WERI-Rb-1 (cell line): ENCODE measurements around the gene RIPPLY3.

ENCODE experiments used
- DNase-seq: peaks from one replicate; pipeline ENCODE4 v3.0.0-alpha.2; 2020
- H3K27ac ChIP-seq: fragments of 250-450 bp; sonication (Bioruptor Pico); 2 replicates; pipeline ENCODE4 v1.5.1; 2020; ENCODE audit warnings: mild to moderate bottlenecking, moderate library complexity
- H3K27me3 ChIP-seq: fragments of 250-450 bp; sonication (Bioruptor Pico); 2 replicates; pipeline ENCODE4 v1.5.1; 2021; ENCODE audit warnings: mild to moderate bottlenecking, low read depth, moderate library complexity; ENCODE audit not compliant: insufficient read depth, severe bottlenecking
- H3K36me3 ChIP-seq: fragments of 250-450 bp; sonication (Bioruptor Pico); 2 replicates; pipeline ENCODE4 v1.5.1; 2020; ENCODE audit warnings: mild to moderate bottlenecking, moderate library complexity
- H3K4me3 ChIP-seq: 2 replicates; pipeline ENCODE4 v1.5.1; 2011; ENCODE audit warnings: low read depth, mild to moderate bottlenecking, control low read depth, low read length
- H3K9me3 ChIP-seq: fragments of 250-450 bp; sonication (Bioruptor Pico); 2 replicates; pipeline ENCODE4 v1.5.1; 2021; ENCODE audit warnings: mild to moderate bottlenecking, moderate library complexity; ENCODE audit not compliant: severe bottlenecking
- CTCF ChIP-seq: IDR thresholded peaks from 2 replicates; pipeline ENCODE4 v1.5.1; 2011; ENCODE audit warnings: low read depth, mild to moderate bottlenecking, control low read depth, inconsistent platforms, low read length

The RIPPLY3 gene

GRCh38 chr21:37008724-37009123 lies 2.2 kb downstream of the RIPPLY3 start:
- DNase-seq: no peak
- TF ChIP-seq CTCF: no peak
- H3K4me3 ChIP-seq: no peak overlapping the region

GRCh38 chr21:37009740-37010341 lies 3.3 kb downstream of the RIPPLY3 start:
- peaks cover 13% of the 10 kb centered on the region for H3K9me3 ChIP-seq
- H3K27ac ChIP-seq: peak overlapping the region; percentile 45
- TF ChIP-seq CTCF: peak; percentile 98
- H3K36me3 ChIP-seq: no peaks in the 10 kb centered on the region
- no peaks in the 10 kb centered on the region for H3K27me3 ChIP-seq
- DNase-seq: peak; percentile 94
- peak overlapping the region; percentile 35 for H3K4me3 ChIP-seq

More at GRCh38 chr21:37008724-37009123, 2.2 kb downstream of the RIPPLY3 start:
- peaks cover 13% of the 10 kb centered on the region for H3K9me3 ChIP-seq
- H3K27me3 ChIP-seq: no peaks in the 10 kb centered on the region
- H3K27ac ChIP-seq: no peak overlapping the region
- no peaks in the 10 kb centered on the region for H3K36me3 ChIP-seq

- no peak for TF ChIP-seq CTCF
- DNase-seq: no peak
- no peak overlapping the region for H3K4me3 ChIP-seq
- H3K9me3 ChIP-seq: no peaks in the 10 kb centered on the region
- no peak overlapping the region for H3K27ac ChIP-seq
- no peaks in the 10 kb centered on the region for H3K27me3 ChIP-seq
- H3K36me3 ChIP-seq: no peaks in the 10 kb centered on the region
Measured at GRCh38 chr21:37017951-37018679, 11.6 kb downstream of the RIPPLY3 start.

GRCh38 chr21:37026499-37026898 lies 20.0 kb downstream of the RIPPLY3 start:
- no peaks in the 10 kb centered on the region for H3K27me3 ChIP-seq
- TF ChIP-seq CTCF: no peak
- H3K4me3 ChIP-seq: no peak overlapping the region
- no peak overlapping the region for H3K27ac ChIP-seq
- no peaks in the 10 kb centered on the region for H3K36me3 ChIP-seq
- H3K9me3 ChIP-seq: no peaks in the 10 kb centered on the region
- no peak for DNase-seq

GRCh38 chr21:37028570-37028969 lies 22.1 kb downstream of the RIPPLY3 start:
- Histone ChIP-seq H3K9me3 (no peaks in the 10 kb centered on the region), H3K27me3 (no peaks in the 10 kb centered on the region), H3K27ac (no peak overlapping the region), H3K4me3 (no peak overlapping the region), H3K36me3 (no peaks in the 10 kb centered on the region)
- TF ChIP-seq CTCF: no peak
- DNase-seq: no peak

- no peaks in the 10 kb centered on the region for H3K27me3 ChIP-seq
- H3K27ac ChIP-seq: no peak overlapping the region
- TF ChIP-seq CTCF: no peak
- no peaks in the 10 kb centered on the region for H3K36me3 ChIP-seq
- DNase-seq: no peak
- H3K4me3 ChIP-seq: no peak overlapping the region
- H3K9me3 ChIP-seq: no peaks in the 10 kb centered on the region
Measured at GRCh38 chr21:37030864-37031263, 24.4 kb downstream of the RIPPLY3 start.
